Activated T-cell treated with anti-CD3 and anti-CD28 coated beads for 24 hours (primary cell): ENCODE data around the gene CHRNA7.

Experiments used
- DNase-seq: peaks from one replicate; pipeline ENCODE4 v3.0.0-alpha.2; 2020; ENCODE audit warnings: low read depth

The CHRNA7 gene

DNA sequence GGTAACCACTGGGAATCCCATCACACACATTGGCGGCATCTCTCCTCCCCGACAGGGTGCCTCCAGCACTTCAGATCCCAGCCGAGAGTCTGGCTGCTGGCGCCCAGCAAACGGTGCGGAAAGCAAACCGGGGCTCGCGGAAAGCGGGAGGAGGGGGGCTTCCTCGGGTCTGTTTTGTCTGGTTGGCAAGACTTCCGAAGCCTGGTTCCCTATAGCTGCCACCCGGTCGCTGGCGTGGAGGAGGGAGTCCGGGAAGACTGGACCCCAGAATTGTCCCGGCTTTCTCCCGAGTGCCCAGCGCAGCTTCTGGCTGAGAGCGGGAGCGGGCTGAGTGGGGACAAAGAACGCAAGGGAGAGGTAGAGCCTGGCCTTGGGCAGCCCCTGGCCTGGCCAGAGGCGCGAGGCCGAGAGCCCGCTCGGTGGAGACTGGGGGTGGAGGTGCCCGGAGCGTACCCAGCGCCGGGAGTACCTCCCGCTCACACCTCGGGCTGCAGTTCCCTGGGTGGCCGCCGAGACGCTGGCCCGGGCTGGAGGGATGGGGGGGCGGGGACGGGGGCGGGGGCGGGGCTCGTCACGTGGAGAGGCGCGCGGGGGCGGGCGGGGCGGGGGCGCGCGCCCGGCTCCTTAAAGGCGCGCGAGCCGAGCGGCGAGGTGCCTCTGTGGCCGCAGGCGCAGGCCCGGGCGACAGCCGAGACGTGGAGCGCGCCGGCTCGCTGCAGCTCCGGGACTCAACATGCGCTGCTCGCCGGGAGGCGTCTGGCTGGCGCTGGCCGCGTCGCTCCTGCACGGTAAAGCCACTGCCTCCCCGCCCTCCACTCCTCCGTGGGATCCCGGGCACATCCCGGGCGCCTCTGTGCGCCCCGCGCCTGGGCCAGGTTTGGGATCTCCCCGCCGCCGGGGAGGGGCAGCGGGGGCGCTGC lies at the start of gene CHRNA7:
Gene CHRNA7, plus strand, starts transcription at position 654 of the 920 bp plus-strand sequence. Its CDS starts 80 bp downstream, at position 734.
- DNase-seq: peak; percentile 19

DNA sequence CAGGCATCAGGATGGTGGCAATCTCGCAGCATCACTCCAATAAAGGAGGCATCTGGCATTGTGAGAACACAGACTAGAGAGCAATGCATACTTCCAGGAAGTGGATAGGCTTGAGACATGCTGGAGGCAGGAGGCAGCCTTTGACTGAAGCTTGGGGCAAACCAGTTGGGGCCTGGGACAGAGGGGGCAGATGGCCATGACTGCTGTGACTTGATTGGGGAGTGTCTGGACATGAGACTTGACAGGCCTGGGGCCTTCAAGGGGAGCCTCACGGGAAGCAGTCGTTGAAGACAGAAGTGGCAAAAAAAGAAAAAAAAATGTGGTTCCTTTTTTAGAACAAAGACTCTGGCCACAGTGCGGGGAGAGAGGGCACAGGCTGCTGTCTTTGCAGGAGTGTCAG lies 44.7 kb upstream of the CHRNA7 start:
- DNase-seq: no peak

- no peak for DNase-seq
These were observed 37.3 kb upstream of the CHRNA7 start for GRCh38 chr15:31993062-31993461.

DNA sequence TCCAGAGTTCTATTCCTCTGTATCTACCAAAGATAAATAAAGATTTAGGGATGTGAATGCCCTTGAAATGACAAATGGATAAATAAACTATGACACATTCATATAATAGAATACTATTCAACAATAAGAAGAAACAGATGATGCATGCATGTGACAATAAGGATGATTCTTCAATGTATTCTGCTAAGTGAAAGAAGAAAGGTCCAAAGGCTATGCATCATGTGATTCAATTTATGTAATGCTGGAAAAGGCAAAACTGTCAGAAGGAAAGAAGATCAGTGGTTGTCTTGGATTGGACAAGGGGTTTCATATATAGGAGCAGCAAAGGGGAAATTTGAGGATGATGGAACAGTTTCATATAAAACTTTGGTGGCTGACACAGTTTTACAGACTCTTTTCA lies 32.6 kb upstream of the CHRNA7 start:
- DNase-seq: no peak

- no peak for DNase-seq
These were observed 26.8 kb upstream of the CHRNA7 start for GRCh38 chr15:32003558-32003957.

GRCh38 chr15:32004249-32004648 lies 26.1 kb upstream of the CHRNA7 start:
- no peak for DNase-seq

- DNase-seq: no peak
These were observed 22.9 kb upstream of the CHRNA7 start for GRCh38 chr15:32007355-32007960.

DNA sequence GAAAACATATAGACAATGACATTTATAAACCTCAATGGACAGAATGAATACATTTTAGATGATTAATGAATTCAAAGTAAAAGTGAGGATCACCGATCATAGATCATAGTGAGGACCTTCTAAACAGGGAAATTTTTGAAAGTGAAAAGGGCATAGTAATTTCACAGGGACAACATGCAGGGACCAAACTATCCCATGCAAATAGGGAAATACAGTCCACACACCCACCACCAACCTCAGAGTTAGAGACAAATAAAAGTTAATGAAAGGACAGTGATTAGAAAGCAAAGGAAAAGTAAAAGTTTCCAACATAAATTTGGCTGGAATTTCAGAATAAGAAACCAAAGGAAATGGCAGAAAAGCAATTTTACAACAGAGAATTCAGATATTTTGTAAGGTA lies 15.4 kb upstream of the CHRNA7 start:
- no peak for DNase-seq

DNA sequence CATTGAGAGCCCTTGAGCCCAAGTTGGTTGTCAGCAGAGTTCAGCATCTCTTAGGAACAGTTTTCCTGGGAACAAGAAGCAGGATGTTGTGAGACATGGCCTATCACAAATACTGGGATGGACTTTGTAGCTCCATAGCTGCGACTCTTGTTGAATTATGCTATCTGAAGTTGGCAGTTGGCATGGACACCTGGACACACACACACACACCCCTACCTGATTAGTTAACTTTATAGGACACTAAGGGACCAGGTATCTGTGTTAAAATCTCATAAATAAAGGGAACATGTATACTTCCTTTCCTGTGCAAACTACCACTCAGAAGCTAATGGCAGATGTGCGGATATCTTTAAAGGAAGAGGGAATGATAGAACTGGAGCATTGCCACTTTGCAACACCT lies 10.2 kb upstream of the CHRNA7 start:
- DNase-seq: no peak

GRCh38 chr15:32028921-32029320 lies 1.4 kb upstream of the CHRNA7 start:
- DNase-seq: no peak

DNA sequence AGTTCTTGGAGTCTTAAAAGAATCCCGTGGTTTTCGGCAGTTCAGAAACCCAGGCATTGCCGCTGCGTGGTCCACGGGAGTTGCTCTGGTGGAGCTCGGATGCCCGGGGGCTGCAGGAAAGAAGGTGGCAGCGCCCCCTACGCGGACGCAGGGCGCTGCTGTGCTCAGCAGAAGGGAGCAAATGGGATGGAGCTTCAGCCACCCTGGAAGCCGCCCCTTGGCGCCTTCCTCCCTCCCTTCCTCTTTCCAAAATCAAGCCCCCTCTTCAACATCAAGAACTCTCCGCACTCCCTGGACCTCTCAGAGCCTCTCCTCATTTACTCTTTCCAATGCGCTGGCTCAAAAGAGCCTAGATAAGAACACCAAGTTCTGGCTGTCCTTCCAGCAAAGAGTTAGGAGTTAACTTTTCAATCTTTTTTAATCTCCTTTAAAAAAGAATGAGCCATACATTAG lies 880 bp upstream of the CHRNA7 start:
- no peak for DNase-seq

- DNase-seq: no peak
These were observed 480 bp downstream of the CHRNA7 start for GRCh38 chr15:32030795-32031194.

- DNase-seq: no peak
These were observed 3.0 kb downstream of the CHRNA7 start for GRCh38 chr15:32033186-32033890.

DNA sequence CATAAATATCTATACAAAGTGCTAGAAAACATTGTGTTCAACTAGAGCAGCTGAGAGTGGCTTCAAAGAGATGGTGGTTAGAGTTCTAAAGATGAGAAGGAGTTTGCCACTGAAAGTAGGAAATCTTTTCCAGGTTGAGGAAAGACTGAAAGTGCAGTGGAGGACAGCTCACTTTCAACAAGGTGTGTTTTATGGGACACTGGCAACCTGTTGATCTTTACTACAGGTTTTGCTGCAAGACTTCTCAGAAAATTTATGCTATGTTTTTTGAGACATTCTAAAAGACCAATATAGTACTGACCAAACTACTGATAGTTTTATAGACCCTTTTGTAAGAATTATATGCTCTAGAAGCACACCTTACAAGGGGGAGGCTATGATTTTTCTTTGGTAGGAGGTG lies 3.8 kb downstream of the CHRNA7 start:
- no peak for DNase-seq

DNA sequence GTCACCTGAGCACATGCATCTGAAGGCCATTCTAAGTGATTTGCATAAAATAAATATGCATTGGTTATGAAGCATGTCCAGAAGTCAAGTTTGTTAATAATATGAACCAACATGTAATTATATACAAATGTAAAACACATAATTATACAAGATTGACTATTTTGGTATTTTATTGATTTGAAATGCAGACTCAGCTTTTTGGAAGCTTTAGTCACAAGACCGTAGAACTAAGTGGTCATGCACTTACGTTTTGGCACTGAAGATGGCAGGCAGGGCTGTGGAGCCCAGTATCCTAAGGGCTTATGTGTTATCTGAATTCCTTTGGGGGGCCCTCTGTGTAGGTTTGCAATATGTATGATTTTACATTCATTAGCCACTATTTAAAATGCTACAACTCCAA lies 5.0 kb downstream of the CHRNA7 start:
- DNase-seq: no peak

- no peak for DNase-seq
These were observed 6.7 kb downstream of the CHRNA7 start for GRCh38 chr15:32036971-32037370.

DNA sequence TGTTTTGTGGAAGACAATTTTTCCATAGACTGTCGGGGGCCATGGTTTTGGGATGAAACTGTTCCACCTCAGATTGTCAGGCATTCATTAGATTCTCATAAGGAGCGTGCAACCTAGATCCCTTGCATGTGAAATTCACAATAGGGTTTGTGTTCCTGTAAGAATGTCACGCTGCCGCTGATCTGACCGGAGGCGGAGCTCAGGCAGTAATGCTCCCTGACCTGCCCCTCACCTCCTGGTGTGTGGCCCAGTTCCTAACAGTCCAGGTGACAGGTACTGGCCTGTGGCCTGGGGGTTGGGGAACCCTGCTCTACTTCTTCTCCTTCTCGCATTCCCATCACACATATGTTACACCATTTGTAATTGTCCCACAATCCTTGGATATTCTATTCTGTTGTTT lies 11.0 kb downstream of the CHRNA7 start:
- no peak for DNase-seq

DNA sequence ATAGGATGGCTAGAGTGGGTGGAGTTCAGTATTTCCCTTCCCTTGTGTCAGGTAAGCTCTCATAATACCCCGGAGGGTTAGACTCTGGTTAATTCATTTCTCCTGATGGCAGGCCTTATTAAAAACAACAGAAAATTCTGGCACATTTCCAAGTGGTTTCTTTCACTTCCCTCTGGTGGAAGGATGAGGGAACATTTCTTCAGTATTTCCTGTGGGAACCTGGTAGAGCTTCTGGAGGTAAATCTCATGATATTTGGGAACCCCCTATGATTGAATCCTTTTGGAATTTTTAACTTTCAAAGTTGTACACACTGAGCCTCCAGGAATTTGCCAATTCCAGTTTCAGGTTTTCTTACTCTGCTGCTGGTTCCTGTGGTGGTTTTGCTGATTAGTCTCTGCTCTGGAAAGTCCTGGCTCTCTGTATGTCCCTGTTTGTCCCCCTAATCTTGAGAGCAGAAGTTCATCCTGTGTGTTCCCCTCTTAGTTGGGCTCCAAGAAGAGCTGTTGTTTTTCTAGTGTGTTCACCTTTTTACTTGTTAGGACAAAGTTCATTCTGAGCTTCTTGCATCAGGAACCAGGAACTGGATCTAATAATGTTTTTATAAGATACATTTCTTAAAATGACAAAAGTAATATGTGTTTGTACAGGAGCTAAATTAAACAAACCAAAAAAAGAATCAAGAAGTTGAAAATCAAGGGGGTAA lies 12.1 kb downstream of the CHRNA7 start:
- no peak for DNase-seq

DNA sequence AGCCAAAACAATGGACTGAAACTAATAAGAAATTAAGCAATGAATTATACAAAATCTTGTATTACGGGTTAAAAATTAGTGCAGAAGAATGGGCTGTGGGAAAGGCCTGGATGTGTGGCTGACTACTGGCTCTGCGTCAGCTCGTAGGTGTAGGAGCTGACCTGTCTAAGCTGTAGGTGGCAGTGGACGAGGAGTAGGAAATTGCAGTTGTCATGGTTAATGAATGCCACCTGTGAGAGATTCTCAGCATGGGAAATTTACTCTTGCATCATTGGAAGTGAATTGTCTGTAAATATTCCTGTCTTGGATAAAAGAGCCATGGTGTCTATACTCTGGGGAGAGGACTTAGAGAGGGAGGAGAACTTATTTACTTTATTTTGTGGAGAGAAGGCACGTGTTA lies 23.4 kb downstream of the CHRNA7 start:
- no peak for DNase-seq

DNA sequence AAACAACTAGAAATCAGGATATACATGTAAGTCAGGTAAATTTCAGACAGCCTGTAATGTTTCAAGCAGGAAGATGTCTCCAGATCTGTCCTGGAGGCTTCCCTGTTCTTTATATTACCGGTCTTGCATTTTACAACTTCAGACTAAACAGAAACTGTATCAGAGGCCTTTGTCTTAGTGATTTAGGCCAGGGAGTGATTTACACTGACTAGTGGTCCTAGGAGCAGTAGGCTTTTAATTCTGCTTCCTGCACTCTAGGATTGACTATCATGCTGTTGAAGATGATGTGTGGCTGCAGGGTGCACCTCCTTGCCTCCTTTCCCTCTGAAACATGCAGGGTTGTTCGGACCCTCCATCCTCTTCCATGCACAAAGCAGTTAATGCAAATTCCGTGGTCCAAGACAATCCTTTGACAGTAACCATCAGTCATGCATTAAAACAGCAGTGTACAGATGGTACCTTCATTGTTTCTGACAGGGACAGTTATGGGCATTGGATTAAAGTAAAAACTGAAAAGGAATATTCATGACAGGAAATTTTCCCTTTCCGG lies 27.6 kb downstream of the CHRNA7 start:
- no peak for DNase-seq

GRCh38 chr15:32060706-32061105 lies 30.4 kb downstream of the CHRNA7 start:
- DNase-seq: no peak

- DNase-seq: no peak
These were observed 36.8 kb downstream of the CHRNA7 start for GRCh38 chr15:32067115-32067514.
